ENCODE results near the gene PCDHGB3.
"Not testable (repeated sequence)": the region's sequence is repeated elsewhere in the genome, so short reads cannot be mapped to it uniquely, and the experiment has no call there.

Gene PCDHGB3

GRCh38 chr5:141359790-141360426 lies 10.1 kb upstream of the PCDHGB3 start, which contains the start of gene PCDHGB2:
Gene PCDHGB2 (plus strand): TSS chr5:141359994. CDS start chr5:141360136, 142 bp downstream.
- DNase-seq = peak in 1 of 2 donors; percentile 51

- DNase-seq = no peak
Measured at GRCh38 chr5:141360685-141361084, 9.4 kb upstream of the PCDHGB3 start.

- no peak for DNase-seq
Measured at GRCh38 chr5:141362719-141363118, 7.3 kb upstream of the PCDHGB3 start.

- DNase-seq = no peak
Measured at GRCh38 chr5:141363952-141364660, 5.9 kb upstream of the PCDHGB3 start, which contains the start of gene PCDHGA5. Gene PCDHGA5 (plus strand): TSS chr5:141364162. CDS start chr5:141364331, 169 bp downstream.

GRCh38 chr5:141366016-141366896 lies 3.8 kb upstream of the PCDHGB3 start:
- DNase-seq = no peak

GRCh38 chr5:141371572-141372475 lies 1.8 kb downstream of the PCDHGB3 start:
- DNase-seq = no peak

GRCh38 chr5:141373673-141374317 lies 3.8 kb downstream of the PCDHGB3 start, which contains the start of gene PCDHGA6:
Gene PCDHGA6 (plus strand): TSS chr5:141373891. CDS start chr5:141374084, 193 bp downstream.
- DNase-seq = peak in 1 of 2 donors; percentile 21

- no peak for DNase-seq
Measured at GRCh38 chr5:141374627-141375026, 4.6 kb downstream of the PCDHGB3 start.

GRCh38 chr5:141375444-141376155 lies 5.6 kb downstream of the PCDHGB3 start:
- not testable (repeated sequence) for DNase-seq

GRCh38 chr5:141382469-141383294 lies 12.6 kb downstream of the PCDHGB3 start, which contains the start of gene PCDHGA7:
Gene PCDHGA7 (plus strand): TSS chr5:141382742. CDS start chr5:141382900, 158 bp downstream.
- DNase-seq = no peak

GRCh38 chr5:141383345-141383744 lies 13.3 kb downstream of the PCDHGB3 start:
- no peak for DNase-seq

- DNase-seq = no peak
Measured at GRCh38 chr5:141384471-141385267, 14.6 kb downstream of the PCDHGB3 start.

- DNase-seq = peak in 1 of 2 donors; percentile 33
Measured at GRCh38 chr5:141387557-141388311, 17.7 kb downstream of the PCDHGB3 start, which contains the start of gene PCDHGB4. Gene PCDHGB4 (plus strand): TSS chr5:141387698. CDS start chr5:141387885, 187 bp downstream.

- no peak for DNase-seq
Measured at GRCh38 chr5:141388661-141389060, 18.6 kb downstream of the PCDHGB3 start.

- DNase-seq = no peak
Measured at GRCh38 chr5:141389153-141390042, 19.4 kb downstream of the PCDHGB3 start.

- DNase-seq = peak in 1 of 2 donors; percentile 14
Measured at GRCh38 chr5:141392429-141393198, 22.6 kb downstream of the PCDHGB3 start, which contains the start of gene PCDHGA8. Gene PCDHGA8 (plus strand): TSS chr5:141392633. CDS start chr5:141392814, 181 bp downstream.
